Measurements from ENCODE around the gene KCNK4.

GRCh38 chr11:64331569-64332371 lies 40.7 kb downstream of the KCNK4 start:
- TF ChIP-seq CTCF (IDR thresholded peaks at IDR 0.05) (peak in 3 of 4 experiments; percentile 14 to 40 (median 23)), POLR2A (IDR thresholded peaks at IDR 0.05) (no peak)
